ENCODE measurements around the gene TMOD3. TPM values are rescaled to one million over a fixed set of nuclear protein-coding genes. Genes with fewer than 3 reads are reported as not detected.

Gene TMOD3
- total and polyA plus RNA-seq, 2 of the 8 experiments (the other 6 are each of a cell fraction or from before 2014, with no cell fraction given), result 3.9 to 29.0 TPM

- no peak for TF ChIP-seq TCF12 (IDR thresholded peaks at IDR 0.05; ENCODE audit: low read depth, low read length)
- TF ChIP-seq KDM5A (IDR thresholded peaks at IDR 0.05; ENCODE audit: low read length), result no peak
- no peak for TF ChIP-seq SUZ12 (IDR thresholded peaks at IDR 0.05; ENCODE audit: low read length)
- TF ChIP-seq SRF (IDR thresholded peaks at IDR 0.05; ENCODE audit: low read depth, low read length), result no peak
- no peak for TF ChIP-seq SIN3A (conservative IDR thresholded peaks at IDR 0.05 in 1 of 2, IDR thresholded peaks at IDR 0.05 in 1 of 2; ENCODE audit: low read depth in 1 of 2, low read length in 2 of 2)
- TF ChIP-seq, protein P1, sequence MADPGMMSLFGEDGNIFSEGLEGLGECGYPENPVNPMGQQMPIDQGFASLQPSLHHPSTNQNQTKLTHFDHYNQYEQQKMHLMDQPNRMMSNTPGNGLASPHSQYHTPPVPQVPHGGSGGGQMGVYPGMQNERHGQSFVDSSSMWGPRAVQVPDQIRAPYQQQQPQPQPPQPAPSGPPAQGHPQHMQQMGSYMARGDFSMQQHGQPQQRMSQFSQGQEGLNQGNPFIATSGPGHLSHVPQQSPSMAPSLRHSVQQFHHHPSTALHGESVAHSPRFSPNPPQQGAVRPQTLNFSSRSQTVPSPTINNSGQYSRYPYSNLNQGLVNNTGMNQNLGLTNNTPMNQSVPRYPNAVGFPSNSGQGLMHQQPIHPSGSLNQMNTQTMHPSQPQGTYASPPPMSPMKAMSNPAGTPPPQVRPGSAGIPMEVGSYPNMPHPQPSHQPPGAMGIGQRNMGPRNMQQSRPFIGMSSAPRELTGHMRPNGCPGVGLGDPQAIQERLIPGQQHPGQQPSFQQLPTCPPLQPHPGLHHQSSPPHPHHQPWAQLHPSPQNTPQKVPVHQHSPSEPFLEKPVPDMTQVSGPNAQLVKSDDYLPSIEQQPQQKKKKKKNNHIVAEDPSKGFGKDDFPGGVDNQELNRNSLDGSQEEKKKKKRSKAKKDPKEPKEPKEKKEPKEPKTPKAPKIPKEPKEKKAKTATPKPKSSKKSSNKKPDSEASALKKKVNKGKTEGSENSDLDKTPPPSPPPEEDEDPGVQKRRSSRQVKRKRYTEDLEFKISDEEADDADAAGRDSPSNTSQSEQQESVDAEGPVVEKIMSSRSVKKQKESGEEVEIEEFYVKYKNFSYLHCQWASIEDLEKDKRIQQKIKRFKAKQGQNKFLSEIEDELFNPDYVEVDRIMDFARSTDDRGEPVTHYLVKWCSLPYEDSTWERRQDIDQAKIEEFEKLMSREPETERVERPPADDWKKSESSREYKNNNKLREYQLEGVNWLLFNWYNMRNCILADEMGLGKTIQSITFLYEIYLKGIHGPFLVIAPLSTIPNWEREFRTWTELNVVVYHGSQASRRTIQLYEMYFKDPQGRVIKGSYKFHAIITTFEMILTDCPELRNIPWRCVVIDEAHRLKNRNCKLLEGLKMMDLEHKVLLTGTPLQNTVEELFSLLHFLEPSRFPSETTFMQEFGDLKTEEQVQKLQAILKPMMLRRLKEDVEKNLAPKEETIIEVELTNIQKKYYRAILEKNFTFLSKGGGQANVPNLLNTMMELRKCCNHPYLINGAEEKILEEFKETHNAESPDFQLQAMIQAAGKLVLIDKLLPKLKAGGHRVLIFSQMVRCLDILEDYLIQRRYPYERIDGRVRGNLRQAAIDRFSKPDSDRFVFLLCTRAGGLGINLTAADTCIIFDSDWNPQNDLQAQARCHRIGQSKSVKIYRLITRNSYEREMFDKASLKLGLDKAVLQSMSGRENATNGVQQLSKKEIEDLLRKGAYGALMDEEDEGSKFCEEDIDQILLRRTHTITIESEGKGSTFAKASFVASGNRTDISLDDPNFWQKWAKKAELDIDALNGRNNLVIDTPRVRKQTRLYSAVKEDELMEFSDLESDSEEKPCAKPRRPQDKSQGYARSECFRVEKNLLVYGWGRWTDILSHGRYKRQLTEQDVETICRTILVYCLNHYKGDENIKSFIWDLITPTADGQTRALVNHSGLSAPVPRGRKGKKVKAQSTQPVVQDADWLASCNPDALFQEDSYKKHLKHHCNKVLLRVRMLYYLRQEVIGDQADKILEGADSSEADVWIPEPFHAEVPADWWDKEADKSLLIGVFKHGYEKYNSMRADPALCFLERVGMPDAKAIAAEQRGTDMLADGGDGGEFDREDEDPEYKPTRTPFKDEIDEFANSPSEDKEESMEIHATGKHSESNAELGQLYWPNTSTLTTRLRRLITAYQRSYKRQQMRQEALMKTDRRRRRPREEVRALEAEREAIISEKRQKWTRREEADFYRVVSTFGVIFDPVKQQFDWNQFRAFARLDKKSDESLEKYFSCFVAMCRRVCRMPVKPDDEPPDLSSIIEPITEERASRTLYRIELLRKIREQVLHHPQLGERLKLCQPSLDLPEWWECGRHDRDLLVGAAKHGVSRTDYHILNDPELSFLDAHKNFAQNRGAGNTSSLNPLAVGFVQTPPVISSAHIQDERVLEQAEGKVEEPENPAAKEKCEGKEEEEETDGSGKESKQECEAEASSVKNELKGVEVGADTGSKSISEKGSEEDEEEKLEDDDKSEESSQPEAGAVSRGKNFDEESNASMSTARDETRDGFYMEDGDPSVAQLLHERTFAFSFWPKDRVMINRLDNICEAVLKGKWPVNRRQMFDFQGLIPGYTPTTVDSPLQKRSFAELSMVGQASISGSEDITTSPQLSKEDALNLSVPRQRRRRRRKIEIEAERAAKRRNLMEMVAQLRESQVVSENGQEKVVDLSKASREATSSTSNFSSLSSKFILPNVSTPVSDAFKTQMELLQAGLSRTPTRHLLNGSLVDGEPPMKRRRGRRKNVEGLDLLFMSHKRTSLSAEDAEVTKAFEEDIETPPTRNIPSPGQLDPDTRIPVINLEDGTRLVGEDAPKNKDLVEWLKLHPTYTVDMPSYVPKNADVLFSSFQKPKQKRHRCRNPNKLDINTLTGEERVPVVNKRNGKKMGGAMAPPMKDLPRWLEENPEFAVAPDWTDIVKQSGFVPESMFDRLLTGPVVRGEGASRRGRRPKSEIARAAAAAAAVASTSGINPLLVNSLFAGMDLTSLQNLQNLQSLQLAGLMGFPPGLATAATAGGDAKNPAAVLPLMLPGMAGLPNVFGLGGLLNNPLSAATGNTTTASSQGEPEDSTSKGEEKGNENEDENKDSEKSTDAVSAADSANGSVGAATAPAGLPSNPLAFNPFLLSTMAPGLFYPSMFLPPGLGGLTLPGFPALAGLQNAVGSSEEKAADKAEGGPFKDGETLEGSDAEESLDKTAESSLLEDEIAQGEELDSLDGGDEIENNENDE (IDR thresholded peaks at IDR 0.05; ENCODE audit: insufficient replicate concordance, low read length), result no peak
These were observed 35.7 kb upstream of the TMOD3 start (continued) for GRCh38 chr15:51793521-51794305.
